ENCODE data around the gene LIMK1. TPM values are rescaled to one million over a fixed set of nuclear protein-coding genes. Genes with fewer than 3 reads are reported as not detected.

The LIMK1 gene
- total RNA-seq, 1 experiment from 2014 or later, result 63.8 TPM

GRCh38 chr7:74153736-74154135 lies 70.1 kb downstream of the LIMK1 start:
- Histone ChIP-seq H2BK20ac (ENCODE audit: low read depth, low read length, poor library complexity, severe bottlenecking) (no peak overlapping the region), H3T11ph (ENCODE audit: low read length) (no peak overlapping the region), H3K23ac (ENCODE audit: insufficient read length, low read depth, low read length) (no peak overlapping the region), H2BK12ac (ENCODE audit: insufficient read length, low read depth, low read length) (no peak overlapping the region), H4K91ac (ENCODE audit: insufficient read length, low read depth, low read length) (no peak overlapping the region), H3K9me3 (ENCODE audit: control insufficient read depth, low read depth, low read length) (no peaks in the 10 kb centered on the region), H3K79me1 (ENCODE audit: insufficient read depth, low read depth, low read length, poor library complexity, severe bottlenecking) (no peaks in the 10 kb centered on the region), H2BK120ac (ENCODE audit: low read depth, low read length, poor library complexity, severe bottlenecking) (no peak overlapping the region), H3K4me2 (ENCODE audit: insufficient read depth, insufficient read length, low read length) (no peak overlapping the region), H3K23me2 (ENCODE audit: insufficient read length, low read depth, low read length, poor library complexity, severe bottlenecking) (no peaks in the 10 kb centered on the region), H3K79me2 (ENCODE audit: insufficient read depth, low read length) (no peaks in the 10 kb centered on the region), H2AK5ac (ENCODE audit: insufficient read length, low read length) (no peak overlapping the region), H3K56ac (ENCODE audit: insufficient read length, low read depth, low read length) (no peak overlapping the region), H2BK5ac (ENCODE audit: insufficient read length, low read length) (no peak overlapping the region), H4K8ac (replicated peaks; ENCODE audit: insufficient read length, low read depth, low read length) (no peak overlapping the region), H4K5ac (ENCODE audit: insufficient read length, low read depth, low read length) (no peak overlapping the region), H3K18ac (ENCODE audit: insufficient read length, low read depth, low read length) (no peak overlapping the region), H3K4me1 (ENCODE audit: insufficient read depth, low read length) (no peaks in the 10 kb centered on the region), H2AFZ (ENCODE audit: low read length) (no peak overlapping the region), H3K27me3 (ENCODE audit: insufficient read depth, low read length) (no peaks in the 10 kb centered on the region), H2BK15ac (ENCODE audit: low read depth, low read length) (no peak overlapping the region), H3K9ac (ENCODE audit: extremely low read depth, insufficient read length, low read length) (no peak overlapping the region), H4K20me1 (ENCODE audit: control insufficient read depth, insufficient read depth, insufficient read length) (no peaks in the 10 kb centered on the region), H3K4ac (ENCODE audit: low read depth, low read length) (no peak overlapping the region), H3K27ac (ENCODE audit: insufficient read length, low read depth, low read length) (no peak overlapping the region), H3K14ac (ENCODE audit: insufficient read depth, low read length) (no peak overlapping the region)
- H3K36me3 Mint-ChIP-seq (ENCODE audit: insufficient read depth in 1 of 3, low read depth in 3 of 3), result peaks cover 0 to 2% (median 0%) of the 10 kb centered on the region in 3 experiments; a peak in 2 of 7 replicates
- no peak for DNase-seq
- H3K4me3 Mint-ChIP-seq, result no peak overlapping the region
- H3K9me3 Mint-ChIP-seq, result peaks cover 0 to 2% of the 10 kb centered on the region in 2 experiments; a peak in 1 of 5 replicates
- no CpG with 5 or more reads among the region's 9 CpGs for WGBS (ENCODE audit: extremely low coverage, insufficient read length, low lambda C conversion rate)
- H3K27ac Mint-ChIP-seq, result no peak overlapping the region
- TF ChIP-seq CTCF (conservative IDR thresholded peaks at IDR 0.05), result no peak
- peaks cover 0 to under 1% of the 10 kb centered on the region in 2 experiments; a peak in 2 of 4 replicates for H3K4me1 Mint-ChIP-seq
- no peaks in the 10 kb centered on the region for H3K27me3 Mint-ChIP-seq (ENCODE audit: low read depth)
